ENCODE measurements around the gene ADGRL3.

Gene ADGRL3

DNA sequence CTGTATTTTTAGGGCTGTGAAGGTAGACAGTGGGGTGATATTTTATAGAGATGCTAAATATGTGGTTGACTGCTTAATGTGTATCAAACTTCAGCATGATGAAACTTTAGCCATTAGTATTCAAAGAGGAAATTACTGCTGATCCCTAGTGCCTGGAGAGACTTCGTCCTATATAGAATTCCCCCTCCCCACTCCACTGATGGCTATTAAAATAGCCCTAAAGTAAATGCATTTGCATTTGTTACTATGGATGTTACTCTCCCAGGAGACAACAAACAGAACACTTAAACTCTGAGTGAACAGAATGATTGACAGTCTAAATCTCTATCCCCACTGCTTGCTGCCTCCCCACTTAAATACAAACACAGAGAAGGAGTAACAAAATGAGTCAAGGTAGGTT lies 39.1 kb downstream of the ADGRL3 start:
- TF ChIP-seq, protein P1, sequence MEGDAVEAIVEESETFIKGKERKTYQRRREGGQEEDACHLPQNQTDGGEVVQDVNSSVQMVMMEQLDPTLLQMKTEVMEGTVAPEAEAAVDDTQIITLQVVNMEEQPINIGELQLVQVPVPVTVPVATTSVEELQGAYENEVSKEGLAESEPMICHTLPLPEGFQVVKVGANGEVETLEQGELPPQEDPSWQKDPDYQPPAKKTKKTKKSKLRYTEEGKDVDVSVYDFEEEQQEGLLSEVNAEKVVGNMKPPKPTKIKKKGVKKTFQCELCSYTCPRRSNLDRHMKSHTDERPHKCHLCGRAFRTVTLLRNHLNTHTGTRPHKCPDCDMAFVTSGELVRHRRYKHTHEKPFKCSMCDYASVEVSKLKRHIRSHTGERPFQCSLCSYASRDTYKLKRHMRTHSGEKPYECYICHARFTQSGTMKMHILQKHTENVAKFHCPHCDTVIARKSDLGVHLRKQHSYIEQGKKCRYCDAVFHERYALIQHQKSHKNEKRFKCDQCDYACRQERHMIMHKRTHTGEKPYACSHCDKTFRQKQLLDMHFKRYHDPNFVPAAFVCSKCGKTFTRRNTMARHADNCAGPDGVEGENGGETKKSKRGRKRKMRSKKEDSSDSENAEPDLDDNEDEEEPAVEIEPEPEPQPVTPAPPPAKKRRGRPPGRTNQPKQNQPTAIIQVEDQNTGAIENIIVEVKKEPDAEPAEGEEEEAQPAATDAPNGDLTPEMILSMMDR (IDR thresholded peaks at IDR 0.05; ENCODE audit: low read depth, low read length, missing control alignments): no peak
- DNase-seq (ENCODE audit: low read depth): no peak
- no peak overlapping the region for H3K4me3 ChIP-seq (ENCODE audit: low read depth, low read length)

DNA sequence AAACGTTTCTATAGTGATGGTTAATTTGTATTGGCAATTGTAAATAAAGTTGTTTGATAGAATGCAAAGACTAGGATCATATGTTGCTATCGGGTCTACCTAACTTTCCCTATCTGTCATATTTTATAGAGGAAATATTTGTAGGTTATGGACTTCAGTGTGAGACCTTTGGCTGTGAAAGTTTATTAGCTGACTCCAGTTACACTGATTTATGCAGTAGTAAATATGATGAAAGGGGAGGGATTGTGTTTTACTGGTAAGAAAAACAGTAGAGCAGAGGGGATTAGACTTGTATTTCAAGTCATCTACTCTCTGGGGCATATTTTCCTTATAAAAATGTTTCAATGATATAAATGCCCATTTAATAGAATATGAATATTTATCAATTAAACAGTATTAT lies 43.8 kb downstream of the ADGRL3 start:
- TF ChIP-seq, protein P1 (IDR thresholded peaks at IDR 0.05; ENCODE audit: low read depth, low read length, missing control alignments): no peak
- DNase-seq (ENCODE audit: low read depth): no peak
- H3K4me3 ChIP-seq (ENCODE audit: low read depth, low read length): no peak overlapping the region

DNA sequence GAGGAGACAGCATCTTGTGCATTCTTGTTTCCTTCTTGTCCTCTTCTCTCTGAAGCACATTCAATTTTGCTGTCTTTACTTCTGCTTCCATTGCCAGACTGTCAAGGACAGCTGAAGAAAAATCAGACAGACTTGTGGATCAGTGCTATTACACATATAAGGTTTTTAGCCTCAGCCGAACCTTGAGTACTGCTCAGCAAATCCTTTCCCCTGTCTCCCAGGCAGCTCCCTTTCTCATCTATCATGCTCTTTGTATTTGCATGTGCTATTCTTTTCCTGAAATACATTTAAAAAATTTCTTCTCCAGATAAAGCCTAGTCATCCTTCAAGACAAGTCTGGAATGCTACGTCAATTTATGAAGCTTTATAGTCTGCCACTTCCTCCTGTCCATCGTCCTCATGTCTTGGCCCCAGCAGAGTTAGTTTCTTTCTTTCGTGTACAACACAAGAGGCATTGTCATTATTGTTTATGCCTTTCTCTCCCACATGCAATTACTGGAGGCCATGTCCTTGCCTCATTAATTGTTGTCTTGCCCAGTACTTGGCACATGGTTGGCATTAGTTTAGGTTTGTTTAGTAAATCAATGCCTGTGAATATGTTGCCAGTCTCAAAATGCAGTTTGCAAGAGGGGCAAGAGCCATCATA lies 45.1 kb downstream of the ADGRL3 start:
- TF ChIP-seq, protein P1 (IDR thresholded peaks at IDR 0.05; ENCODE audit: low read depth, low read length, missing control alignments): no peak
- DNase-seq (ENCODE audit: low read depth): no peak
- no peak overlapping the region for H3K4me3 ChIP-seq (ENCODE audit: low read depth, low read length)

DNA sequence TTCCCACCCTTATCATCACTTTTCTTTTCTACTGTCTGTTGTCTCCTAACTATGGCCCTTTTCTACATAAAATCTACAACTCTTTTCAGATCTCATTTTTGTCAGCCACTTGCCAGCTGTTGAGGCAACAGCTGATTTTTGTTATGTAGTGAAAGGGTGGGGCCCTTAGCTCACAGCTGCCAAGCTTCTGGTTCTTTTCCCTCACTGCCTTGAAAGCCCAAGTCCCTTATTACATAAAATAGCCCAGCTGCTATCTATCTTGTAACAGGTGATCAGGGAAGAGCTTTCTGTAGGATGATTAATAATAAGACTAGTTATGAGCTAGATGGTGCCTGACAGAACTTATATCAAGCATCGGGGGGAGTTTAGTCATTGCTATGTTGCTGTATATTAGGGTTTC lies 45.9 kb downstream of the ADGRL3 start:
- TF ChIP-seq, protein P1 (IDR thresholded peaks at IDR 0.05; ENCODE audit: low read depth, low read length, missing control alignments): no peak
- DNase-seq (ENCODE audit: low read depth): no peak
- H3K4me3 ChIP-seq (ENCODE audit: low read depth, low read length): no peak overlapping the region

DNA sequence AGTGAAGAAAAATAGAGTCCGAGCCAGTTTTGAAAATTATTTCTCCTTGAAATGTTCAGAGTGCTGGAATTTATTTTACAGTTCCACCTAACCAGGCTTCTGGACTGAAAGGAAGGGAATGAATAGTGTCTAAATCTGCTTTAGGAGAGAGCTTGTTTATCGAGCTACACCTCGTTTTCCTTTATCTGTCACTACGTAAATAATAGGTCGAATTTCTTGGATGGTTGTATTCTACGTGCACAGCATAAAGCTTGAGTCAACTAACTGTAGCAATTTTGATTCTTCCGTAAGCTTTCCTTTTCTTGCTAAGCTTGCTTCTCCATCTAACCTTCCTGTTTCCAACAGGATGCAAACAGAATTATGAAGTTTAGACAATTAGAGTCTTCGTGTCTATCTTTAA lies 48.6 kb downstream of the ADGRL3 start:
- H3K4me3 ChIP-seq (ENCODE audit: low read depth, low read length): no peak overlapping the region
- TF ChIP-seq, protein P1 (IDR thresholded peaks at IDR 0.05; ENCODE audit: low read depth, low read length, missing control alignments): no peak

DNA sequence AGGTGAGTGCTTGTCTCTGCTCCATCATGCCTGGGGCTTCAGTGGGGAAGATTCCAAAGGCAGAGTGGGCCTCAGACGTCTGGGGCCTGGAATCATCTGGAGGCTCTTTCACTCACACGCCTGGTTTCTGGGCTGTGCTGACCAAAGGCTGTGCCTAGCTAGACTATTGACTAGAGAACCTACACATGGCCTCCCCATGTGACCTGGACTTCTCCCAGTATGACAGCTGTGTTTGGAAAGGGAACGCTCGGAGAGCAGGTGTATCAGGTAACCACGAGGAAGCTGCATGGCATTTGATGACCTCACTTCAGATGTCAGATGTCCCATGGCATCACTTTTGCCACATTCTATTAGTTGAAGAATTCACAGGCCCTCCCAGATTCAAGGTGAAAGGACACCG lies 51.0 kb downstream of the ADGRL3 start:
- H3K4me3 ChIP-seq (ENCODE audit: low read depth, low read length): no peak overlapping the region
- TF ChIP-seq, protein P1 (IDR thresholded peaks at IDR 0.05; ENCODE audit: low read depth, low read length, missing control alignments): no peak
- no peak for DNase-seq (ENCODE audit: low read depth)

More for the DNA sequence above, 48.6 kb downstream of the ADGRL3 start:
- no peak for DNase-seq (ENCODE audit: low read depth)

DNA sequence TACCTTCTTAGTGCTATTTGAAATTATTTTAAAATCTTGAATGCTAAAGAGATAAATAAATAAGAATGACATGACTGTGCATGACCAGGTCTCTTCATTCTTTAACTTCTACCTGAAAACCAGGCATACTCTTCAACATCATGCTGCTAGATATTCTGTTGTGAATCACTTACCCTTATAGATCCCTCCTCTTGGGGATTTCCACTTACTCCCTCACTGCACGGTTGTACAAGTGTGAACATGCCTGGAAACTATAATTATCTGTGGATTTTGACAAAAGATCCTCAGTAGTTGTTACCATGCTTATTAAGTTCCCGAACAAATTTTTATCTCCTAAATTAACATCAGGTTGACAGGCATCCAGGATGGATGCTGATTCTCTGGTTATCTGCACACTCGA lies 54.3 kb downstream of the ADGRL3 start:
- no peak overlapping the region for H3K4me3 ChIP-seq (ENCODE audit: low read depth, low read length)
- no peak for DNase-seq (ENCODE audit: low read depth)
- TF ChIP-seq, protein P1 (IDR thresholded peaks at IDR 0.05; ENCODE audit: low read depth, low read length, missing control alignments): no peak

Data from GM12864 (cell line).